Testis (tissue), 2 donors: ENCODE results near the gene METTL18.

Experiments used
- CTCF ChIP-seq, 3 experiments: fragments of 450-650 bp in 2 of 3; fragments of 200-600 bp in 1 of 3; sonication (generic) in 1 of 3; IDR thresholded peaks; one replicate each; pipeline ENCODE4 v1.5.1; 2016 to 2019; ENCODE audit warnings: antibody characterized with exemption in 3 of 3, mild to moderate bottlenecking in 2 of 3, moderate library complexity in 1 of 3
- POLR2A ChIP-seq: fragments of 450-650 bp; IDR thresholded peaks from one replicate; pipeline ENCODE4 v1.6.1; 2017; ENCODE audit warnings: antibody characterized with exemption, mild to moderate bottlenecking, moderate library complexity

GRCh38 chr1:169834869-169835268 lies 40.2 kb upstream of the METTL18 start:
- no peak for TF ChIP-seq CTCF (IDR thresholded peaks at IDR 0.05)
- TF ChIP-seq POLR2A: no peak
